Thoracic aorta (tissue), 2 donors: ENCODE measurements around the gene IHH. TPM values are rescaled to one million over a fixed set of nuclear protein-coding genes. Genes with fewer than 3 reads are reported as not detected.

ENCODE experiments used
- ATAC-seq: fragments of 150-250 bp; one replicate; pipeline ENCODE4 v1.8.0; 2017; ENCODE audit warnings: low read depth; ENCODE audit not compliant: insufficient number of reproducible peaks, low FRiP score
- DNase-seq: peaks from one replicate; pipeline ENCODE4 v3.0.0-alpha.2; 2020; ENCODE audit warnings: low spot score
- H3K27ac ChIP-seq, 2 donors: fragments of 200-600 bp; sonication (generic); 1 replicate in 1 of 2; 2 replicates in 1 of 2; pipeline ENCODE4 v1.5.1; 2016; ENCODE audit warnings: mild to moderate bottlenecking in 2 of 2, moderate library complexity in 2 of 2
- H3K27me3 ChIP-seq: fragments of 200-600 bp; sonication (generic); replicated peaks from 2 replicates; pipeline ENCODE4 v1.6.0; 2016; ENCODE audit warnings: mild to moderate bottlenecking; ENCODE audit not compliant: insufficient read depth
- H3K36me3 ChIP-seq: fragments of 200-600 bp; sonication (generic); one replicate; pipeline ENCODE4 v1.5.1; 2016
- H3K4me1 ChIP-seq, 2 donors: fragments of 200-600 bp; sonication (generic); 1 replicate in 1 of 2; 2 replicates in 1 of 2; pipeline versions ENCODE4 v1.5.1 to v1.6.0; 2016; ENCODE audit warnings: low read depth in 2 of 2, mild to moderate bottlenecking in 1 of 2; ENCODE audit not compliant: control insufficient read depth in 1 of 2
- H3K4me3 ChIP-seq: fragments of 200-600 bp; sonication (generic); 2 replicates; pipeline ENCODE4 v1.5.1; 2016; ENCODE audit warnings: mild to moderate bottlenecking
- H3K9me3 ChIP-seq: fragments of 200-600 bp; sonication (generic); 2 replicates; pipeline ENCODE4 v1.5.1; 2016
- total RNA-seq, 2 donors: library from RNA; depleted of rRNA; stranded (reverse); fragments of >200 nt; gene quantifications; one replicate each; pipeline versions ENCODE4 v1.1.0 to v1.2.3, GENCODE V29; 2016
- TF ChIP-seq, protein P1 (sequence below): fragments of 200-600 bp; sonication (generic); IDR thresholded peaks from one replicate; pipeline ENCODE4 v1.5.1; 2019; ENCODE audit warnings: antibody characterized with exemption

The IHH gene
- total RNA-seq, 2 donors from 2014 or later: 1.6 TPM; not detected in 1

DNA sequence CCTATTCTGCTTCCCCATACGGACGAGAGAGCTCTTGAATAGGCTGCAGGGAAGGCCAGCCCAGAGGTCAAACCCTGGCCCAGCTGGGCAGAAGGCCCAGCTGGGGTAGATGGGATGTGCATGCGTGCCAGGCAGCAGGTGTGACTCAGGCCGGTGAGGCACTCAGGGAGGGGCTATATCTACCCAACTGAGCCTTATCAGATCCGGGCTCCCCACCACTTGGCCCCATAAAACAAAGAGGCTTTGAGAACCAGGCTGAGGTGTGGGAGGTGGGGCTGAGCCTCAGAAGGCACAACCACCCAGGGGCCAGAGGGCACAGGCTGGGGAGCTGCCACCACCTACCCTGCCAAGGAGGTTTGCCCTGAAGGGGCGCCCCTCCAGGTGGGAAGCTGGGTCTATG is 11.4 kb downstream of the IHH start:
- TF ChIP-seq, protein P1, sequence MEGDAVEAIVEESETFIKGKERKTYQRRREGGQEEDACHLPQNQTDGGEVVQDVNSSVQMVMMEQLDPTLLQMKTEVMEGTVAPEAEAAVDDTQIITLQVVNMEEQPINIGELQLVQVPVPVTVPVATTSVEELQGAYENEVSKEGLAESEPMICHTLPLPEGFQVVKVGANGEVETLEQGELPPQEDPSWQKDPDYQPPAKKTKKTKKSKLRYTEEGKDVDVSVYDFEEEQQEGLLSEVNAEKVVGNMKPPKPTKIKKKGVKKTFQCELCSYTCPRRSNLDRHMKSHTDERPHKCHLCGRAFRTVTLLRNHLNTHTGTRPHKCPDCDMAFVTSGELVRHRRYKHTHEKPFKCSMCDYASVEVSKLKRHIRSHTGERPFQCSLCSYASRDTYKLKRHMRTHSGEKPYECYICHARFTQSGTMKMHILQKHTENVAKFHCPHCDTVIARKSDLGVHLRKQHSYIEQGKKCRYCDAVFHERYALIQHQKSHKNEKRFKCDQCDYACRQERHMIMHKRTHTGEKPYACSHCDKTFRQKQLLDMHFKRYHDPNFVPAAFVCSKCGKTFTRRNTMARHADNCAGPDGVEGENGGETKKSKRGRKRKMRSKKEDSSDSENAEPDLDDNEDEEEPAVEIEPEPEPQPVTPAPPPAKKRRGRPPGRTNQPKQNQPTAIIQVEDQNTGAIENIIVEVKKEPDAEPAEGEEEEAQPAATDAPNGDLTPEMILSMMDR: no peak
- H3K36me3 ChIP-seq: no peaks in the 10 kb centered on the region
- no peak for ATAC-seq
- H3K9me3 ChIP-seq: no peaks in the 10 kb centered on the region
- no peak for DNase-seq
- no peaks in the 10 kb centered on the region for H3K27me3 ChIP-seq
- no peak overlapping the region for H3K27ac ChIP-seq
- no peak overlapping the region for H3K4me3 ChIP-seq
- H3K4me1 ChIP-seq: no peaks in the 10 kb centered on the region

DNA sequence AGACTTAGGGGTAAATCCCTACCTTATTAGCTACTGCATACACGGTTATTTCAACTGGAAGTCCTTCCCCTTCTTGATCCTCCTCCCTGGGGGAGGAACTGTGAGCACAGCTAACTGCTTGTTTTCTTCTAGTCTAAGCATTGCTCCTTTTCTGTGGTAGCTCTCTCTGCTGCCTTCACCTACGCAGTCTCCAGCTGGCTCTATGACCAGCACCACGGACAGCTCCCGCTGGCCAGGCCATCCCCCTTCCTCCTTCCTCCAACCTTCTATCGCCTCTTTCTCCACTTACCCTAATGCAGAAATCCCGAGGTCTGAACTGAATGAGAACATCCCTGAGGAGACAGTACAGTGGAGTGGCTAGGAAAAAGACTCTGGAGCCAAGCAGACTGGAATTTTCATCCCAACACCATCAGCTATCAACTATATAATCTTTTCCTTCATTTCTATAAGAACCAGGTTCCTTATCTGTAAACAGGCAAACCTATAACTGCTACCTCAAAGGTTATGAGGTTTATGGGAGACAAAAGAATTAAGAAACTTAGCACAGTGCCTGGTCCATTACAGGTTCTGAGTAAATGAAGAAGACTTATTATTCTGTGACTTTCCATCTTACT is 14.7 kb downstream of the IHH start:
- Histone ChIP-seq H3K36me3 (no peaks in the 10 kb centered on the region), H3K4me3 (no peak overlapping the region), H3K27me3 (no peaks in the 10 kb centered on the region), H3K4me1 (peaks cover 0 to 4% of the 10 kb centered on the region in 2 donors), H3K9me3 (no peaks in the 10 kb centered on the region), H3K27ac (no peak overlapping the region)
- DNase-seq (no peak), ATAC-seq (no peak)
- TF ChIP-seq, protein P1: no peak

DNA sequence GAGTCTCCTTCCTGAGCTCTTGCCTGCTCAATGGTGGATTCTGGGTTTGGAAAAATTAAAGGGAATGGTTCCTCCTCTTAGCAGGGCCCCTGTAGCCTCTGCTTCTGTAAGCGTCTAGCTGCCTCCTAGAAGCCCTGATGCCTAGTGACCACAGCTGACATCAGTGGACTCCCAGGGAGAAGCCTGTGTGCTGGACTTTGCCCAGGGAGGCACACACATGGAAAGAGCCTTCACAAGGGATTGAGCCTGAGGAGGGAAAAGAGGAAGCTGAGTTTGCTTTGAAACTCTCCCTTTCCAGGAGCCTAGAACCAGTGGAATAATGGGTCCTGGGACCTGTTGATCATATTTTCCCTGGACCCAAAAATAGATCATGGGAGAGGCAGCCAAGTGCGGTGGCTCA is 18.0 kb downstream of the IHH start:
- H3K27me3 ChIP-seq: no peaks in the 10 kb centered on the region
- peaks cover 0 to 4% of the 10 kb centered on the region in 2 donors for H3K4me1 ChIP-seq
- TF ChIP-seq, protein P1: no peak
- H3K36me3 ChIP-seq: no peaks in the 10 kb centered on the region
- ATAC-seq (no peak), DNase-seq (no peak)
- H3K9me3 ChIP-seq: no peaks in the 10 kb centered on the region
- H3K4me3 ChIP-seq: no peak overlapping the region
- H3K27ac ChIP-seq: no peak overlapping the region

DNA sequence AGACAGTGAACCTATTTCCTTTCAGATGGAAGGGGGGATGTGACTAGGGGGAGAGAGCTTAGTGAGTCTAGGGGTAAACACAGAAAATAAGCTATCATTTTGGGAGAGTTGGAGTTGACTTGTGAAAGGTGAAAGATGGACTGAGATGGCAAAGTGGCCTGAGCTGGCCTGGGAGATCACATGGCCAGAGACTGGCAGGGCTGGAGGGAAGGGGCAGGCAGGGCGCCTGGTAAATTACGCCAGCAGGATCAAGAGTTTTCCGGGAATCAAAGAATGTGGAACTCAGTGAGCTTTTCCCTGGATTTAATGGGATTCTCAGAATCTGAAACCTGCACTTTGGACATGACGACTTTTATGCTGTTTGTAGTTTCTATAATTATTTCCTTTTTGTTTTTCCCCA is 18.6 kb downstream of the IHH start:
- H3K27ac ChIP-seq: no peak overlapping the region
- no peaks in the 10 kb centered on the region for H3K36me3 ChIP-seq
- peaks cover 0 to 4% of the 10 kb centered on the region in 2 donors for H3K4me1 ChIP-seq
- no peak for ATAC-seq
- no peak for DNase-seq
- H3K27me3 ChIP-seq: no peaks in the 10 kb centered on the region
- H3K9me3 ChIP-seq: no peaks in the 10 kb centered on the region
- H3K4me3 ChIP-seq: no peak overlapping the region
- TF ChIP-seq, protein P1: no peak

DNA sequence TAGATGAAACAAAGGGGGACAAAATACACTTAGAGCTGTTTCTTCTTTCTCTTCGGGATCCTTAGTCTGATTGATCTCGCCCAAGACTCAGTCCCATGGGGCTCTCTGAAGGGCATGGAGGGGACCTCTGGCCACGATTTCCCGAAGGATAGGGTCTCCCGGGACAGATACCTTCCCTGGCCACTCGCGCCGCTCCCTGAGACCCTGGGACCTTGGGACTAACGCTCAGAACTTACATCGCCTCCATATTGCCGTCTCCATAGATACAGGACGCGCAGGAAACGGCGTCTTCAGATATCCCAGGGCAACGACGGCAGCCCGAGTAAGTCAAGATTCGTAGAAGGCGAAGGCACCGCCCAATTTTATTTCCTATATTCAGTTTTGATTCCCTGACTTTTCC is 19.5 kb downstream of the IHH start, which contains the start of gene CFAP65:
Gene CFAP65 (minus strand): TSS at position 265 of the 400 bp plus-strand sequence. CDS start 2,468 bp downstream, outside the sequence.
- ATAC-seq: no peak
- no peaks in the 10 kb centered on the region for H3K9me3 ChIP-seq
- H3K4me1 ChIP-seq: peaks cover 0 to 4% of the 10 kb centered on the region in 2 donors
- peak within 1 kb of the TSS; percentile 39 for H3K4me3 ChIP-seq
- DNase-seq: no peak
- no peak within 1 kb of the TSS for H3K27ac ChIP-seq
- no peaks in the 10 kb centered on the region for H3K27me3 ChIP-seq
- TF ChIP-seq, protein P1: no peak
- H3K36me3 ChIP-seq: no peaks in the 10 kb centered on the region
